ENCODE measurements around the gene PHKG1. TPM values are rescaled to one million over a fixed set of nuclear protein-coding genes. Genes with fewer than 3 reads are reported as not detected.
"Not testable (repeated sequence)": the region's sequence is repeated elsewhere in the genome, so short reads cannot be mapped to it uniquely, and the experiment has no call there.

The PHKG1 gene
- total RNA-seq, 4 donors from 2014 or later, result 0.78 to 3.7 (median 1.2) TPM

- peak within 1 kb of the TSS; percentile 18 for H3K4me3 ChIP-seq (ENCODE audit: low read depth, poor library complexity, severe bottlenecking)
- intact Hi-C loops (cut with DNase I; ENCODE audit: low total_unique reads), result no loop called here
- TF ChIP-seq POLR2A (IDR thresholded peaks at IDR 0.05) (no peak), CTCF (IDR thresholded peaks at IDR 0.05) (no peak)
- no peak for DNase-seq (ENCODE audit: low spot score in 2 of 2)
- 6 to 14% methylated on average over 11 to 65 of the region's 65 CpGs for WGBS, 2 donors
Observed at GRCh38 chr7:56115852-56116538, 23.2 kb upstream of the PHKG1 start, which contains the start of gene NUPR2. NUPR2 (minus strand) TSS chr7:56116417; CDS start chr7:56116314, 103 bp downstream.

- WGBS, 2 donors, result 77 to 86% methylated on average over 3 of the region's 3 CpGs
- DNase-seq (ENCODE audit: low spot score in 2 of 2); intact Hi-C loops (cut with DNase I; ENCODE audit: low total_unique reads); H3K4me3 ChIP-seq (ENCODE audit: low read depth, poor library complexity, severe bottlenecking): not testable (repeated sequence)
Observed at GRCh38 chr7:56112244-56112643, 19.5 kb upstream of the PHKG1 start.

- WGBS, 2 donors, result 64 to 79% methylated on average over 1 of the region's 1 CpG
- no peak for DNase-seq (ENCODE audit: low spot score in 2 of 2)
- H3K4me3 ChIP-seq (ENCODE audit: low read depth, poor library complexity, severe bottlenecking), result no peak overlapping the region
- intact Hi-C loops (cut with DNase I; ENCODE audit: low total_unique reads), result no loop called here
- TF ChIP-seq POLR2A (IDR thresholded peaks at IDR 0.05), result no peak
- TF ChIP-seq CTCF (IDR thresholded peaks at IDR 0.05), result no peak
Observed at GRCh38 chr7:56110611-56111010, 17.9 kb upstream of the PHKG1 start.

GRCh38 chr7:56107954-56108258 is 15.2 kb upstream of the PHKG1 start:
- DNase-seq (ENCODE audit: low spot score in 2 of 2), result no peak
- TF ChIP-seq POLR2A (IDR thresholded peaks at IDR 0.05), result no peak
- TF ChIP-seq CTCF (IDR thresholded peaks at IDR 0.05), result no peak
- 96 to 100% methylated on average over 1 of the region's 1 CpG for WGBS, 2 donors
- H3K4me3 ChIP-seq (ENCODE audit: low read depth, poor library complexity, severe bottlenecking), result no peak overlapping the region
- intact Hi-C loops (cut with DNase I; ENCODE audit: low total_unique reads), result no loop called here

GRCh38 chr7:56106108-56107073 is 13.6 kb upstream of the PHKG1 start, which contains the start of gene CHCHD2:
CHCHD2 (minus strand) TSS chr7:56106476; CDS start chr7:56106413, 63 bp downstream.
- peak within 1 kb of the TSS; percentile 97 for H3K4me3 ChIP-seq (ENCODE audit: low read depth, poor library complexity, severe bottlenecking)
- intact Hi-C loops (cut with DNase I; ENCODE audit: low total_unique reads), result no loop called here
- 2% methylated on average over 54 to 55 of the region's 57 CpGs for WGBS, 2 donors
- TF ChIP-seq POLR2A (IDR thresholded peaks at IDR 0.05) (peak in 1 of 2 donors; percentile 82), CTCF (IDR thresholded peaks at IDR 0.05) (no peak)
- DNase-seq (ENCODE audit: low spot score in 2 of 2), result peak; percentile 97 to 99

- peak overlapping the region; percentile 97 for H3K4me3 ChIP-seq (ENCODE audit: low read depth, poor library complexity, severe bottlenecking)
- 16 to 18% methylated on average over 6 of the region's 6 CpGs for WGBS, 2 donors
- intact Hi-C loops (cut with DNase I; ENCODE audit: low total_unique reads), result no loop called here
- no peak for DNase-seq (ENCODE audit: low spot score in 2 of 2)
- TF ChIP-seq CTCF (IDR thresholded peaks at IDR 0.05) (no peak), POLR2A (IDR thresholded peaks at IDR 0.05) (no peak)
Observed at GRCh38 chr7:56105508-56105907, 12.8 kb upstream of the PHKG1 start.

- intact Hi-C loops (cut with DNase I; ENCODE audit: low total_unique reads); DNase-seq (ENCODE audit: low spot score in 2 of 2); H3K4me3 ChIP-seq (ENCODE audit: low read depth, poor library complexity, severe bottlenecking): not testable (repeated sequence)
- WGBS, 2 donors, result 85 to 86% methylated on average over 9 of the region's 9 CpGs
Observed at GRCh38 chr7:56104138-56104537, 11.4 kb upstream of the PHKG1 start.
